HPDE6-E6E7 (cell line): Measurements from ENCODE around the gene SMIM10L1.

Source experiments
- DNase-seq: peaks from one replicate; pipeline ENCODE4 v3.0.0; 2011; ENCODE audit warnings: missing footprints; ENCODE audit errors: extremely low spot score

SMIM10L1 gene

DNA sequence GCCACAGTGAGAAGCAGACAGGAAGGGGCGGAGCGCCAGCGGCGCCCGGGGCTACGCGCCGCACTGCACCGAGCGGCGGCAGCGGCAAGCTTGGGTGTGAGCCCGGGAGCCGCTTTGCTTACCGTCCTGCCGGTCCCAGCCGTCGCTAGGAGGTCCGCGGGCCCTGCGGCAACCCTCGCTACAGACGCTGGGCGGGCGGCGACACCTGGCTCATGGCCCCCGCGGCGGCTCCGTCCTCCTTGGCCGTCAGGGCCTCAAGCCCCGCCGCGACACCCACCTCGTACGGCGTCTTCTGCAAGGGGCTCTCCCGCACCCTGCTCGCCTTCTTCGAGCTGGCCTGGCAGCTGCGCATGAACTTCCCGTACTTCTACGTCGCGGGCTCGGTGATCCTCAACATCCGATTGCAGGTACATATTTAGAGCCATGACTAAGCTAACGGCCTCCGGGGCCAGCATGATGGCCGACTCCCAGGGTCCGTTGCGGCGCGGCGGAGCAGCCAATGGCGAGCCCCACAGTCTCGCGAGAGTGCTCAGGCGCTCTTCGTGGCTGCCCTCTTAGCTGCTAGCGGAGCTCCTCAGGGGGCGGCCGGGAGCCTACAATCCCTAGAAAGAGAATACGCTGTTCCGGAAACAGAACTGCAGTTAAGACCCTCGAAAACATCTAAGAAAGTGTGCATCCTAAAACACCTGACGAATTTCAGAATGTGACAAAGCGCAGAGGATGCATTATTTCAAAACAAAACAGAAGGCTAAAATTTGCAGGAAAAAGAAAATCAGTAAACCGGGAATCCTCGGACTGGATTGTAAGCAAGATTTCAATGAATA is at the start of gene SMIM10L1:
Gene SMIM10L1 (plus strand): TSS at position 50 of the 824 bp plus-strand sequence. CDS start 163 bp downstream, at position 213.
- peak; percentile 91 for DNase-seq

- DNase-seq = no peak
Observed at GRCh38 chr12:11130382-11130781, 40.6 kb upstream of the SMIM10L1 start.

DNA sequence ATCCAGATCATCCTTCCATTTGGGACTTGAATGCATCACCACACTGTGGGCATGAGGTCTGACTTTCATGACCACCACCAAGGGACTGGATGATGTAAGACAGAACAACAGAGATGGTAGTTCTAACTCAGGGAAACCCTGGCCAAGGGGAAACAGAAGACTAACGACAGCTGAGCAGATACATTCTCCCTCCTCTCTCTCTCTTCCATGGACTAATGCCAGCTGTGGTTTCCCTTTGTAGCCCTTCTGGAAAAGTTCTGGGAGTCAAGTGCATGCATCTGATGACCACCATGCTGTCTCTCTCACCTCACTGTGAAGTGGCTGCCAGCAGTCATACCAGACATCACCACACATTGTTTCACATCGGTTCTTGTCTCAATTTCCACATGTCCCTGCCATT is 40.0 kb upstream of the SMIM10L1 start:
- DNase-seq = no peak

- no peak for DNase-seq
Observed at GRCh38 chr12:11133162-11133561, 37.8 kb upstream of the SMIM10L1 start.

DNA sequence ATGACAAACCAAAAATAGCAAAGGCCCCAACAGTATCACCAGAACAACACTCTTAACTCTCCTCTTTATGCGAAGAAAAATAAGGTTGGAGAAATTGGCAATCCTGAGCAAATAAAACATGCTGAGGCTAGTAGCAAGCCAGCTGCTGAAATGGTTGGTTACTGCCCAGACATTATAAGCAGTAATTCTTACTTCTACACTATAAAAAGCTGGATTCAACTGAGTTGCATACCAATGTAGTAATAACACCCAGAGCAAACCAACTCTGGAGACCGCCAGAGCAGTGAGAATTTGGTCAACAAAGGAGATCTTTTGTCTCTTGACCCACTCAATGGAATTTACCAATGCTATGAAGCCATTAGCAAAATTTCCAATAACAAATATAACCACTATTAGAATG is 37.2 kb upstream of the SMIM10L1 start:
- DNase-seq = no peak

- no peak for DNase-seq
Observed at GRCh38 chr12:11134305-11134704, 36.7 kb upstream of the SMIM10L1 start, which contains the start of gene TAS2R30. TAS2R30 (minus strand) TSS chr12:11134644; CDS start chr12:11134244, 400 bp downstream.

GRCh38 chr12:11136075-11136474 is 34.9 kb upstream of the SMIM10L1 start:
- DNase-seq = no peak

DNA sequence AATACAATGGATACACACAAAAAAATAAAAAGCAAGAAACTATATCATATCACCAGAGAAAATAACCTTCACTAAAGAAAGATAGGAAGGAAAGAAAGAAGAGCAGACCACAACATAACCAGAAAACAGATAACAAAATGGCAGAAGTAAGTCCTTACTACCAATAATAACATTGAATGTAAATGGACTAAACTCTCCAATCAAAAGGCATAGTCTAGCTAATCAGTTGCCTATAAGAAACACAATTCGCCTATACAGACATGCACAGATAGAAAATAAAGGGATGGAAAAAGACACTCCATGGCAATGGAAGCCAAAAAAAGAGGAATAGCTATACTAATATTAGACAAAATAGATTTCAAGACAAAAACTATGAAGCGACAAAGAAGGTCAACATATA is 27.6 kb upstream of the SMIM10L1 start:
- DNase-seq = no peak

DNA sequence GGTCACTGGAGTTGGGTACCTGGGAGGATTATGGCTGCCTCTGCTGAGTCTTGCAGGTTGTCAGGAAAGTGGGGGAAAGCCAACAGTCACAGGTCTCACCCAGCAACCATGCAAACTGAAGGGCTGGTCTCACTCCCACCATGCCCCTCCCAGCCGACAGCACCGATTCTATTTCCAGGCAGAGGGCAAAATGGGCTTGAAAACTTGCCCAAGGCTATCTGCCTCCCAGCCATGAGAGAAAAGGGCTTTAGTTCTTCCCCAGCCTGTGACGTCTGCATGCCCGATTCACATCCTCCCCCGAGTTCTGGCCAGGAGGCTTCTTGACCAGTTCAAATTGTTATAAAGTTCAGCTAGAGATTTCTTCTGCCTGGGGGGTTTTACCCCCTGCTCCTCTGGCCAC is 26.7 kb upstream of the SMIM10L1 start:
- DNase-seq = no peak

GRCh38 chr12:11147420-11147819 is 23.6 kb upstream of the SMIM10L1 start:
- no peak for DNase-seq

- no peak for DNase-seq
Observed at GRCh38 chr12:11150832-11151231, 20.2 kb upstream of the SMIM10L1 start.

- DNase-seq = no peak
Observed at GRCh38 chr12:11152725-11153124, 18.3 kb upstream of the SMIM10L1 start.

DNA sequence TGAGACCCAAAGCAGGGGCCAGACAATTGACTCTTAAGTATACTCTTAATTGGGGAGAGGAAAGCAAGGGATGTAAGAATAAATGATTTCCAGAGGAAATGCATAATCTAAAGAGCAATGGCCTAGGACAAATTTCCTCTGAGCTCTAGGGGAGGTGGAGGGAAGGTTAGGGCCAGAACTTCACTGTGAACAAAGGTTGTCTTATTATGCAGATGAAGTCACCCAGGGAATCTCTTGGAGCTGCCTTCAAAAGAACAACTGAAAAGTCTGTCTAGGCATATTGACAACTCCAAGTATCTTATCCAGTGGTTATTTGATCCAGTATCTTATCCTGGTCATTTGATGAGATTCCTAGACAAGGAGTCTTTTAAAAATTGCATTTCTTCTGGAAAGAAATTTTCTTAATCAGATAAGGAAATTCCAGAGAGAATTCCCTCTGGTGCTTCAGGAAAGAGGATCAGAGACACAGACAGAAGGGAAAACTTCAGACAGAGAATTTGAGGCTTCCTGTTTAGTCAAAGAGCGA is 16.5 kb upstream of the SMIM10L1 start:
- no peak for DNase-seq

DNA sequence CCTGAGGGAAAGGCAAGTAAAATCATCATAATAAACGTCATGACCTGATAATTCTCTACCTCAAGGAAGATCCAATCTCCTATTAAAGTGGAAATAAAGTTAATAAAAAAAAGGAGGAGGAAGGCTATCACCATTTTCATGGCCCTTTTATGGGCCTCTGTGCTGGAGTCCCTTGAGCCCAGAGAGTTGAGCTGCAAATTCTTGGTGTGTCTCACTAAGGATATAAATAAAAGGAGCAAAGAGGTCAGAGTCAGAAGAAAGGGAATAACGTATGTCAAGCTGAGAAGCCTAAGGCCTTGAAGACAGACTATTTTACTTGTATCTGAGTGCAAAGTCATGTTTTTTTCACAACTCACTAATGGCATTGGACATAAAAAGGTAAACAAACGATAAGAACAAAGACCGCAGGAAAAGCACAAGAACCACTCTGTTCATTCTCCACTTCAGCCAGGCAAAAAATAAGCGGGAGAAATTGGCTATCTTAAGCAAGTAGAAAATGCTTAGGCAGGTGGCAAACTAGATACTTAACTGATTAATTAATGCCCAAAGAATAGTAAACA is 12.0 kb upstream of the SMIM10L1 start:
- no peak for DNase-seq

DNA sequence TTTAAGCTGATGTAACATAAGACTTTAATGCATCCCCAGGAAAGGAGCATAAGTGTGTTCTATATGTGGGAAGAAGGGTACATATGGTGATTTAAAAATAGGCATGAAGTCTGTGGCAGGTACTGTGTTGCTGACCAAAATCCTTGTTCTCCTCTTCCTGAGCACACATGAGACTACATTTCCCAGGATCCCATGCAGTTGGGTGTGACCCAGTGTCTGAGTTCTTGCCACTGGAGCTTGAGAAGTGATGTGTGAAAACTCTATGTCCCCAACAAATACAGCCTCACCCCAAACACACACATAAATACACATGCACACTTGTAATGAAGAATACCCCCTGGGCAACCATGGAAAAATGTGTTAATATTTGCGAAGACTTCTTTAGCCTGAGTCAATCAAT is 8.5 kb upstream of the SMIM10L1 start:
- no peak for DNase-seq

GRCh38 chr12:11164384-11164783 is 6.6 kb upstream of the SMIM10L1 start:
- DNase-seq = no peak

DNA sequence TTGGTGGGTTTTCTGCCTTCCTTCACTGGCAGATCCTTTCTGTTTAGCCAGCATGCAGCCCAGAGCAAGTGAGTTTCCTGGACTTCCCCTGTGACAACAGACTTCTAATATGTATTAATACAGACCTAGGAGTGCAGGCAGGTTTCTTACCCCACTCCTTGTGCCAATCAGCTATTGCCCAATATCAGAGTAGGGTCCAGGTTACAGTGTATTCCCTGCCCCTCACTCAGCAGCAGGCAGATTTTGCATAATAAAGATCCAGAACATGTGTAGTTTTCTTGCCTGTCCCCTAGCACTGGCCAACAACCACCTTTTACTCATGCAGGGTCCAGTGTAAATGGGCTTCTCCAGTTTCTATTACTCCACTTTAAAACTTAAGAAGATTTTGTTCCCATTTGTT is 4.7 kb upstream of the SMIM10L1 start:
- no peak for DNase-seq

DNA sequence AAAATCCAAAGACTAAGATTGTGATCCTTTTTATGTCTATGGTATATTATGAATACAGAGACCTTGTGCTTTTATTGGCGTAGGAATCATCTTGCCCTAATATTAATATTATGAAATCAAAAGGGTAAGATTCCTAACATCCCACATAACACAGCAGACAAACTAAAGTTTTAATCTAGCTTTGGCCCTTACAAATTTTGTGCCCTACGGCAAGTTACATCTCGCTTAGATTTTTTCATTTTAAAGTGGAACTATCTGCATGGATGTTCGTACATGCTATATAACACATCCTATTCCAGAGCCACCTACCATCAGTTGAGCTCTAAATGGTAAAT is 217 bp upstream of the SMIM10L1 start:
- DNase-seq = no peak

GRCh38 chr12:11171969-11172675 is 1.1 kb downstream of the SMIM10L1 start:
- no peak for DNase-seq

DNA sequence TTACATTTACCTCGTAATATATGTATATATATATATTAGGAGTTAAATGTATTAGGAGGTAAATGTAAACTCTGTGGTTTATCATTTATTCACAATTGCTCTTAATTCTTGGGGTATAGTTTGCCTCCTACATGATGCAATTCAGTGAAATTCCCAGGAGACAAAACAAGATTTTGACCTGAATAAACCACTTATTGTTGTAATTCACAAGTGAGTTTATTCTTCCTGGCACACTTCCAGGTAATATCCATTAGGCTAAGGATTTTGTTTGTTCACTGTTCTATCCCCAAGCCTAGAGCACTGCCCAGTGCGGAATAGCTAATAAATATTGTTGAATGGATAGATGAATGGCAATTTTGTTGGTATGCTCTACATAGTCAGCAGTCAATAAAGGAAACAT is 3.0 kb downstream of the SMIM10L1 start:
- no peak for DNase-seq

DNA sequence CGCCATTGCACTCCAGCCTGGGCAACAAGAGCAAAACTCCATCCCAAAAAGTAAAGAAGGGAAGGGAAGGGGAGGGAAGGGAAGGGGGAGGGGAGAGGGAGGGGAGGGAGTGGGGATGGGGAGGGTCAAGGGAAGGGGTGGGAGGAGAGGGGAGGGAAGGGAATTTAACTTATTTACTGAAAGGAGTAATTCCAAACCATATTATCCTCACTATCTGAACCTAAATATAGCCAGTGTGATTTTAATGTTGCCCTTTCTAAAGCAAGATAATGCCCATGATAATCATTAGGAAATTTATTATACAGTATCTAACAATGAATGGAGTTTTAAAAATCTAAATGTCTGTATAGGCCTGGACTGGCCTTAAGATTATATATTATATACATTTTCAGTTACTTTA is 7.3 kb downstream of the SMIM10L1 start:
- no peak for DNase-seq

GRCh38 chr12:11182529-11182928 is 11.5 kb downstream of the SMIM10L1 start:
- no peak for DNase-seq

DNA sequence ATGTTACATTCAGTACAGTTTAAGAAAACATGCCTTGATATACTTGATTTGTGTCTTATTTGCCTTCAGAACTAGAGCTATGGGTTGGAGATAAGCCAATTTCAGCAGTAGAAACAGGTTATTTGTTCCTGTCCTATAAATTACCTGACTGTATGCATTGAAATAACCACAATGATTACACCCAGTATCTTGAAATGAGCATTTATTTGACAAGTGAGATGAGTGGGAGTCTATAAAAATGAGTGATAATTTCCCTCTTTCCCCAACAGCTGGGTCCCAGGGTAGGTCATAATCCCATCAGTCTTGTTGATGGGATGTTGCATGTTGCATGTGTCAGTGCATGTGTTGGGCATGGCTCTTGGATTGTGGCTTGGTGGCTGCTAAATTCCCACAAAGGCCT is 12.0 kb downstream of the SMIM10L1 start:
- no peak for DNase-seq
